Skeletal muscle cell (primary cell): ENCODE data around the gene CABP2.
"Not testable (repeated sequence)": the region's sequence is repeated elsewhere in the genome, so short reads cannot be mapped to it uniquely, and the experiment has no call there.

ENCODE experiments used
- DNase-seq: peaks from one replicate; pipeline ENCODE4 v3.0.0-alpha.2; 2010; ENCODE audit warnings: low read depth
- H3K4me3 ChIP-seq: 2 replicates; pipeline ENCODE4 v1.5.1; 2011; ENCODE audit warnings: low read depth, mild to moderate bottlenecking, control low read depth, low read length, moderate library complexity

CABP2 gene

GRCh38 chr11:67499808-67500483, 23.3 kb downstream of the CABP2 start:
- DNase-seq = no peak
- no peak overlapping the region for H3K4me3 ChIP-seq

- H3K4me3 ChIP-seq = no peak overlapping the region
- DNase-seq = no peak
Measured at GRCh38 chr11:67498544-67498972, 24.7 kb downstream of the CABP2 start.

GRCh38 chr11:67497656-67498291, 25.5 kb downstream of the CABP2 start:
- no peak for DNase-seq
- H3K4me3 ChIP-seq = no peak overlapping the region

GRCh38 chr11:67496113-67496512, 27.1 kb downstream of the CABP2 start:
- H3K4me3 ChIP-seq = no peak overlapping the region
- no peak for DNase-seq

- no peak overlapping the region for H3K4me3 ChIP-seq
- no peak for DNase-seq
Measured at GRCh38 chr11:67495234-67496005, 27.8 kb downstream of the CABP2 start.

DNA sequence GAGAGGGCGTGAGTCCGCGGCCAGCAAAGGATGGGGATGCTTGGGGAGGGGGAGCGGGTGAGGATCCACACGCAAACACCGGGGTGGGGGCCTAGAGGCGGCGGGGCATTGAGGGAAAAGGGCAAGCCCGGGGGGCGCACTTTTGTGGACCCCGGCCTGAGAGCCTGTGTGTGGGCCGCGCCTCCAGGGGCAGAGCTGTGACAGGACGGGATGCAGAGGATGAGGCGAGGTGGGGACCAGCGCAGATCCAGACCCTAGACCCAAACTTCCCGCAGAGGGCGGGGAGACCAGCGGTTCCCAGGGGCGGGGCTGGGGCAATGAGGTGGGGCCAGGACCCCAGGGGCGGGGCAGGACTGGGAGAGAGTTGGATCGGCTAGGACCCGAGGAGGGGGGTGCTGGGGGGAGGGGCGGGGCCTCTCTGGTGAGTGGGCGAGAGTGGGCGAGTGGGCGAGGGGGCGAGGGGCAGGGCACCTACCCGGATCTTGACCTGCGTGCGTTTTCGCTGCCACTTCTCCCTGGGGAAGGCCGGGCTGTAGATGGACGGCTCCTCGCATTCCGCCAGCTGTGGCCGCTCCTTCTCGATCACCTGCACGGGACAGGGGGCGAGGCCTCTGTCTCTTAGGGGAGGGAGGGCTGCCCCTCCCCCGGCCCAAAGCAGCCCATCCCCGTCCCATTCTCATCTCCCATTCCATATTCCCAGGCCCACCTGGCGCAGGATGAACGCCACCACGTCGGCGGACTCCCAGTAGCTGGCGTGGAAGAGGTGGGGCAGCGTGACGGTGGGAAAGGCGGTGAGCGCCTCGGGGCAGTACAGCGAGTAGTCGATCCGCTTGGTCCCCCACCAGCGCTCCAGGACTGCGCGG, 28.6 kb downstream of the CABP2 start:
- no peak for DNase-seq
- H3K4me3 ChIP-seq = no peak overlapping the region

- H3K4me3 ChIP-seq = no peak overlapping the region
- DNase-seq = no peak
Measured at GRCh38 chr11:67493548-67494370, 29.5 kb downstream of the CABP2 start.

DNA sequence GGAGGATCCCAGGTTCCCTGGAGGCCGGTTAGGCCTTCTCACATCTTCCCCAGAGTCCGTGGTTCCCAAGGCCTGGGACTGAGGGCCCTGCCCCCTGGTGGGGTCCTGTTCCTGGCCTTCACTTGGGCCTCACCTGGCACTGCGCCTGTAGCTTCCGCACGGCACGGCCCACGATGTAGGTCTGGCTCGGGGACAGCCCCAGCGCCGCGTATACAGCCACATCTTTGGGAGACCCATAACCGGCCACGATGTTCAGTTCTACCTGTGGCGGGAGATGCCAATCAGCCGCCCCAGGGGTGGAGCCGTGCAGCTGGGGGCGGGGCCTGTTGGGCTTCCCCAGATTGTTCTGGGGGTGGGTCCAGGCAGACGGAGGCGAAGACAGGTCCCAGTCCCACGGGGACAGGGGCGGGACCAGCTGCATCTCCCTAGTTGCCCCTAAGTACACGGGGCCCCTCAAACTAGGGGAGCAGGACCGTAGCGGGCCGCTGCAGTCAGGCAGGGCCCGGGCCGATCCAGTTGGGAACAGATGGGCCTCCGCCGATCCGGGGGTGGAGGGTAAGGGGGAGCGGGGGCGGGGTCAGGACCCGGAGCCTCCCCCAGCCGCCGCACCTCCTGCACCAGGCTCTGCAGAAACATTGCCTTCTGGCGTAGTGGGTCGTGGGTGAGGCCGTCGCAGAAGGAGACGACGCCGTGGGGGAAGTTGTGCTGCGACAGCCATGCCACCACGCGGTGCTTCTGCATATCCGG, 30.3 kb downstream of the CABP2 start:
- no peak overlapping the region for H3K4me3 ChIP-seq
- DNase-seq = no peak

- H3K4me3 ChIP-seq = no peak overlapping the region
- no peak for DNase-seq
Measured at GRCh38 chr11:67492069-67492727, 31.0 kb downstream of the CABP2 start.

DNA sequence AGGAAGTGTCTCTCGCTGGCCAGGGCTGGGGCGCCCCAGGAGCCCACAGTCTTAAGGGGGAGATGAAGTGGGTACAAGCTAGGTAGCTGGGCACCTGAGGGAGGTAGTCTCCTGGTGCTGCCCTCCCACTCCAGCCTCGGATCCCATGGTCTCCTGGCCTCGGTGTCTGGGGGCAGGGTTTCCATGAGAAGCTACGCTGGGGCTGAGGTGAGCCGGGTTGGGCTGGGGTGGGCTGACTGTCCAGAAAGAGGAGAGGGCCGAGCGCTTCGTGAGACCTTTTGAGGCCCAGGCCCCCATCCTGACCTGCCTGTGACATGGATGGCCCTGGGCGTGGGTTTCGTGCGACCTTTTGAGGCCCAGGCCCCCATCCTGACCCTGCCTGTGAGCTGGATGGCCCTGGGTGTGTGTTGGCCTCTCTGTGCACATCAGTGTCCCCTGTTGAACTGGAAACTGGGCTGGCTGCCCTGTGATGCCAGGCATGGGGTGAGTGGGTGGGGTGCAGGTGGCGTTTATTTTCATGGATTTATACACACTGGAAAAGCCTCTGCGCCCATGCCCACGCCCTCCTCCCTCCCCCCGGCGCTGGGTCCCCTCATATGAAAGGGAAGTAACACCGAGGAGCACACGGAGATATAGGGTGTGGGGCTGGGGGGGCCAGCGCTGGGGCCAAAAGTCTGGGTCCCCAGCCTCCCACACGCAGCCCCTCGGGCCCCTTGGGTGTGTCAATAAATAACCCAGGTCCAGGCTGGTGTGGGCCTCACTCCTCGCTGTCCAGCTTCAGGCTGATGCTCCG, 31.8 kb downstream of the CABP2 start:
- DNase-seq = no peak
- no peak overlapping the region for H3K4me3 ChIP-seq

GRCh38 chr11:67490727-67491065, 32.5 kb downstream of the CABP2 start:
- no peak for DNase-seq
- H3K4me3 ChIP-seq = no peak overlapping the region

- no peak for DNase-seq
- H3K4me3 ChIP-seq = no peak overlapping the region
Measured at GRCh38 chr11:67489885-67490726, 33.1 kb downstream of the CABP2 start.

DNA sequence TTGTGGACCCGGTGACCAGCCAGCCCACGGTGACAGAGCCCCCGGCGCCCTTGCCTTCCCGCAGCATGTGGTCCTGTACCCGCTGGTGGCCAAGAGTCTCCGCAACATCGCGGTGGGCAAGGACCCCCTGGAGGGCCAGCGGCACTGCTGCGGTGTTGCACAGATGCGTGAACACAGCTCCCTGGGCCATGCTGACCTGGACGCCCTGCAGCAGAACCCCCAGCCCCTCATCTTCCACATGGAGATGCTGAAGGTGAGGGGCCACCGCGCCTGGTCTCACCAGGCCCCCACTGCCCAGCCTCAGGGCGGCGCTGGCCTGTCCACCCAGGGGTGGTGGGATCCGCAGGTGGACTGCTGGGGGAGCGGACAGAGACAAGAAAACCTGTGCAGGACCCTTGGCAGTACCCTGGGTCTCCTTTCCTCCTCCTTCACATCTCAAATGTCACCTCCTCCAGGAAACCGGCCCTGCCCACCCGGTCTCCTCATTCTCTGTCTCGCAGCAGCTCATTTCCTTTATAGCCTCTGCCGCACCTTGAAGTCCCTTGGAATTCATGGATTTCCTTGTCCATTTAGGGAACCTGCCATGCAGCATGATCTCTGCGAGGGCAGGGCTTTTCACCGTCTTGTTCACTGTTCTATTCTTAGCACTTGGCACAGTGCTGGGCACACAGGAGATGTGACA, 33.9 kb downstream of the CABP2 start:
- DNase-seq = no peak
- H3K4me3 ChIP-seq = no peak overlapping the region

- no peak for DNase-seq
- H3K4me3 ChIP-seq = no peak overlapping the region
Measured at GRCh38 chr11:67486481-67487195, 36.6 kb downstream of the CABP2 start.

DNA sequence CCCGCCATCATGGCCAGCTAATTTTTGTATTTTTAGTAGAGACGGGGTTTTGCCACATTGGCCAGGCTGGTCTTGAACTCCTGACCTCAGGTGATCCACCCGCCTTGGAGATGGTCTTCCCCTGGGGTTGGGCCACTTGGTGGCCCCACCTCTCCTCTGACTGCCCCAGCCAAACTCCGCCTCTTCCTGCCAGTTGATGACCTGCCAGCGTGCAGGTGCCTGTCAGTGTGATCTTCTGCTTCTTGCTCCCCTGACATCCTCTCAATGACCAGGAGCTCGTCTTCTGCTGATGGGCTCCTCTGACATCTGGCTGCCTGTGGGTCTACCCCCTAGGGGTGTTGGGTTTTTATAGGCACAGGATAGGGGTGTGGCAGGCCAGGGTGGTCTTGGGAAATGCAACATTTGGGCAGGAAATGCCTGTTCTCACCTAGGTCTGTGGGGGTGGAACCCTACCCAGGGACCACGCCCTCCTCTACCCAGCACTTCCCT, 37.3 kb downstream of the CABP2 start:
- not testable (repeated sequence) for DNase-seq, H3K4me3 ChIP-seq
